Measurements from ENCODE around the gene DNAJC13. TPM values are rescaled to one million over a fixed set of nuclear protein-coding genes. Genes with fewer than 3 reads are reported as not detected.
"Not testable (repeated sequence)": the region's sequence is repeated elsewhere in the genome, so short reads cannot be mapped to it uniquely, and the experiment has no call there.

The DNAJC13 gene
- total RNA-seq, 2 experiments from 2014 or later = 29.9 to 33.5 TPM

DNA sequence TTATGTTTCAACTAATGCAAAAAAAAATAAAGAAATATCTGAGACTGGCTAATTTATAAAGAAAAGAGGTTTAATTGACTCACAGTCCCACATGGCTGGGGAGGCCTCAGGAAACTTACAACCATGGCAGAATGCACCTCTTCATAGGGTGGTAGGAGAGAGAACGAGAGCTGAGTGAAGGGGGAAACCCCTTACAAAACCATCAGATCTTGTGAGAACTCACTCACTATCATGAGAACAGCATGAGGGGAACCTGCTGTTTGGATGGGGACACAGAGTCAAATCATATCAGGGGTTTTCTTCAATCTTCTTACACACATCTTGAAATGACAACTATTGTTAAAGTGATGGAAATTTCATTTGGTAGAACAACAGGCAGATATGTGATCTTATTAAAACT is 24.6 kb upstream of the DNAJC13 start:
- peak; percentile 71 for ATAC-seq
- H3K4me1 Mint-ChIP-seq; H3K27me3 Mint-ChIP-seq; H3K27ac Mint-ChIP-seq; POLR2A ChIA-PET; H3K9me3 Mint-ChIP-seq (ENCODE audit: low read depth); H3K4me3 Mint-ChIP-seq; DNase-seq; CTCF ChIA-PET; H3K36me3 Mint-ChIP-seq (ENCODE audit: low read depth): not testable (repeated sequence)
- intact Hi-C loops (cut with DNase I, micrococcal nuclease) = loop anchor here in 1 of 2 experiments (10.0 kb wide), 1 partner anchor 598 kb away; no protein-coding TSS in a partner anchor

DNA sequence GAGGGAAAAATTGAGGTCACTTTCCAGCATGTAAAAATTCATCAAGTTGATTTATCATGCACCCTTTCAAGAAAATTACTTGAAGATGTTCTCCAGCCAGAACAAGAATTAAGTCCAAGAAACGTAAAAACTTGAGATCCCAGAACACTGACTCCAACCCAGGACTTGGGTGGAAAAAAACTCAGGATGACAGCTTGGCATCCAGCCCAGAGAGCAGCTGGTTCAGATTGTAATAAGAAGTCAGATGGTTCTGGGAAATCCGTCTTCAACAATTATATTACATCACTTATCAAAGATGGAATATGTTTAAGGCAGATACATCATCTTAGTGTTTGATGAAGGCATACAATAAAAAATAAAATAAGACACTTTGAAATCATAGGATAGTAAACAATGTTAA is 23.0 kb upstream of the DNAJC13 start:
- H3K4me3 Mint-ChIP-seq = no peak overlapping the region
- no peaks in the 10 kb centered on the region for H3K9me3 Mint-ChIP-seq (ENCODE audit: low read depth)
- no peaks in the 10 kb centered on the region for H3K36me3 Mint-ChIP-seq (ENCODE audit: low read depth)
- H3K27ac Mint-ChIP-seq = no peak overlapping the region
- intact Hi-C loops (cut with DNase I, micrococcal nuclease) = loop anchor here in 1 of 2 experiments (10.0 kb wide), 1 partner anchor 600 kb away; no protein-coding TSS in a partner anchor
- H3K27me3 Mint-ChIP-seq = no peaks in the 10 kb centered on the region
- ATAC-seq (no peak), DNase-seq (no peak)
- POLR2A ChIA-PET = no interaction called here
- CTCF ChIA-PET = interaction anchor here (2.3 kb wide), 1 partner anchor 13 kb away, joined by 5 read pairs; no protein-coding TSS in a partner anchor
- no peaks in the 10 kb centered on the region for H3K4me1 Mint-ChIP-seq

DNA sequence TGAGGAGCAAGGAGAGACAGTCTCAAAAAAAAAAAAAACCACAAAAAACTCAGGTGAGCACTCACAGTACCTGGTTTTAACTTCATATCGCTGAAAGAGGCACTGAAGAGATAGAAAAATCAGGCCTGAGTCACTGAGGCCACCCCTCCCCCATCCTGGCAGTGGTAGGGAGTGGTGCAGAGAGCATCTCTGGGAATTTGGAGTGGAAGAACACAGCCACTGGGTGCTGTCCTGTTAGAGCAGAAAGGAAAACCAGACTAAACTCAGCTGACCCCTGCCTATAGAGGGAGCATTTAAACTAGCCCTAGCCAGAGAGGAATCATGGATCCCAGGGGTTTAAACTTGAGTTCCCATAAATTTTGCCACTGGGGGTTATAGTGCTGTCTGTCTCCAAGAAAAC is 22.2 kb upstream of the DNAJC13 start:
- H3K9me3 Mint-ChIP-seq (ENCODE audit: low read depth) = no peaks in the 10 kb centered on the region
- no peak overlapping the region for H3K4me3 Mint-ChIP-seq
- intact Hi-C loops (cut with DNase I, micrococcal nuclease) = loop anchor here (5.0 to 10.0 kb wide), 3 partner anchors 138 to 603 kb away; no protein-coding TSS in a partner anchor
- ATAC-seq (no peak), DNase-seq (no peak)
- POLR2A ChIA-PET = no interaction called here
- no peaks in the 10 kb centered on the region for H3K27me3 Mint-ChIP-seq
- no peaks in the 10 kb centered on the region for H3K4me1 Mint-ChIP-seq
- H3K27ac Mint-ChIP-seq = no peak overlapping the region
- no peaks in the 10 kb centered on the region for H3K36me3 Mint-ChIP-seq (ENCODE audit: low read depth)
- CTCF ChIA-PET = interaction anchor here (2.3 to 7.8 kb wide), 2 partner anchors 12 to 44 kb away, joined by 5 to 94 read pairs; no protein-coding TSS in a partner anchor

DNA sequence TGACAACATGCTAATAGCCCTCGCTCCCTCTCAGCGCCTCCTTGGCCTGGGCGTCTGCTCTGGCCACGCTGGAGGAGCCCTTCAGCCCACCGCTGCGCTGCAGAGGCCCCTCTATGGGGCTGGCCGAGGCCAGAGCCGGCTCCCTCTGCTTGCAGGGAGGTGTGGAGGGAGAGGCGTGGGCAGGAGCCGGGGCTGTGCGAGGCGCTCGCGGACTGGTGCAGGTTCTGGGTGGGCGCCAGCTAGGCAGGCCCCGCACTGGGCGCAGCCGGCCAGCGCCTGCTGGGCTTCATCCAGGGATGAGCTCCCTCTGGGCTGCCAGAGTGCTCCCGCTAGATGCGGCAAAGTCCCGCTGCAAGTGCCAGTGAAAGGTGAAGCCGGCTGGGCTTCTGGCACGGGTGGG is 21.0 kb upstream of the DNAJC13 start:
- no peaks in the 10 kb centered on the region for H3K4me1 Mint-ChIP-seq
- no peak overlapping the region for H3K27ac Mint-ChIP-seq
- H3K9me3 Mint-ChIP-seq (ENCODE audit: low read depth) = no peaks in the 10 kb centered on the region
- ChIA-PET CTCF (interaction anchor here (0.7 to 7.8 kb wide), 3 partner anchors 11 to 198 kb away, joined by 3 to 94 read pairs (median 5); no protein-coding TSS in a partner anchor), POLR2A (no interaction called here)
- no peaks in the 10 kb centered on the region for H3K27me3 Mint-ChIP-seq
- intact Hi-C loops (cut with DNase I, micrococcal nuclease) = loop anchor here (5.0 to 10.0 kb wide), 3 partner anchors 139 to 604 kb away; no protein-coding TSS in a partner anchor
- DNase-seq (no peak), ATAC-seq (no peak)
- no peak overlapping the region for H3K4me3 Mint-ChIP-seq
- no peaks in the 10 kb centered on the region for H3K36me3 Mint-ChIP-seq (ENCODE audit: low read depth)

DNA sequence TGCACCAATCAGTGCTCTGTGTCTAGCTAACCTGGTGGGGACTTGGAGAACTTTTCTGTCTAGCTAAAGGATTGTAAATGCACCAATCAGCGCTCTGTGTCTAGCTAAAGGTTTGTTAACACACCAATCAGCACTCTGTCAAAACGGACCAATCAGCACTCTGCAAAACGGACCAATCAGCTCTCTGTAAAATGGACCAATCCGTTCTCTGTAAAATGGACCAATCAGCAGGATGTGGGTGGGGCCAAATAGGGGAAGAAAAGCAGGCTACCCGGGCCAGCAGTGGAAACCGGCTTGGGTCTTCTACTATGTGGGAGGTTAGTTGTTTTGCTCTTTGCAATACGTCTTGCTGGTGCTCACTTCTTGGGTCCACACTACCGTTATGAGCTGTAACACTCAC is 20.5 kb upstream of the DNAJC13 start:
- H3K27ac Mint-ChIP-seq; H3K36me3 Mint-ChIP-seq (ENCODE audit: low read depth); H3K4me3 Mint-ChIP-seq; H3K9me3 Mint-ChIP-seq (ENCODE audit: low read depth); H3K27me3 Mint-ChIP-seq; ATAC-seq; DNase-seq; POLR2A ChIA-PET; H3K4me1 Mint-ChIP-seq: not testable (repeated sequence)
- intact Hi-C loops (cut with DNase I, micrococcal nuclease) = loop anchor here (5.0 to 10.0 kb wide), 3 partner anchors 139 to 604 kb away; no protein-coding TSS in a partner anchor
- CTCF ChIA-PET = interaction anchor here (0.7 to 7.8 kb wide), 5 partner anchors 28 to 243 kb away, joined by 3 to 94 read pairs (median 8); no protein-coding TSS in a partner anchor

GRCh38 chr3:132399054-132399929 is 18.0 kb upstream of the DNAJC13 start:
- Mint-ChIP-seq H3K27me3 (no peaks in the 10 kb centered on the region), H3K36me3 (ENCODE audit: low read depth) (no peaks in the 10 kb centered on the region), H3K4me3 (no peak overlapping the region), H3K27ac (no peak overlapping the region), H3K4me1 (no peaks in the 10 kb centered on the region), H3K9me3 (ENCODE audit: low read depth) (no peaks in the 10 kb centered on the region)
- DNase-seq (peak; percentile 35), ATAC-seq (peak; percentile 49)
- ChIA-PET POLR2A (no interaction called here), CTCF (interaction anchor here (0.8 to 7.8 kb wide), 8 partner anchors 37 to 209 kb away, joined by 3 to 94 read pairs (median 4); no protein-coding TSS in a partner anchor)
- intact Hi-C loops (cut with DNase I, micrococcal nuclease) = loop anchor here (1.0 to 10.0 kb wide), 6 partner anchors 47 to 607 kb away; no protein-coding TSS in a partner anchor

GRCh38 chr3:132401255-132401654 is 16.0 kb upstream of the DNAJC13 start:
- POLR2A ChIA-PET = no interaction called here
- Mint-ChIP-seq H3K4me3 (no peak overlapping the region), H3K4me1 (no peaks in the 10 kb centered on the region), H3K9me3 (ENCODE audit: low read depth) (no peaks in the 10 kb centered on the region), H3K27ac (no peak overlapping the region), H3K36me3 (ENCODE audit: low read depth) (no peaks in the 10 kb centered on the region), H3K27me3 (no peaks in the 10 kb centered on the region)
- ATAC-seq (no peak), DNase-seq (no peak)
- CTCF ChIA-PET = interaction anchor here (0.9 to 7.8 kb wide), 4 partner anchors 13 to 118 kb away, joined by 4 to 94 read pairs (median 6); no protein-coding TSS in a partner anchor
- intact Hi-C loops (cut with DNase I, micrococcal nuclease) = no loop called here

GRCh38 chr3:132404276-132404675 is 13.0 kb upstream of the DNAJC13 start:
- ChIA-PET CTCF (no interaction called here), POLR2A (no interaction called here)
- Mint-ChIP-seq H3K4me1 (no peaks in the 10 kb centered on the region), H3K27me3 (no peaks in the 10 kb centered on the region), H3K27ac (no peak overlapping the region), H3K9me3 (ENCODE audit: low read depth) (no peaks in the 10 kb centered on the region), H3K36me3 (ENCODE audit: low read depth) (no peaks in the 10 kb centered on the region), H3K4me3 (no peak overlapping the region)
- intact Hi-C loops (cut with DNase I, micrococcal nuclease) = no loop called here
- DNase-seq (no peak), ATAC-seq (no peak)

DNA sequence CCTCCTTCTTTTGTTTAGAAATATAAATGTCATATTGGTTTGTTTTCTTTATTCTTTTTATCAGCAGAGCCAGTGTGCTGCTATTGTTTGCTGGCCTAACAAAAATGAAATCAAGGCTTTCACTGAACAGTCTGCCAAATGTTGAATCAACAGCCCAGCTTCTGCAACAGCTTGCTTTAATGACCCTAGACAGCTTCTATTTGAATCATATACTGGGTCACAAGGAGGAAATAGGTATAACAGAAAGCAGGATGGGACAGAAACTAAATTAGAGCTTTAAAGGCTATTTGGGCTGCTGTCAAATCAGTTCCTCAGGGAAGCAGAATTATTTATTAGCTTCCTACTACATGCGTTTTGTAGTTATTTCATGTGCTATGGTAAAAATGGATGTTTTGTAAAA is 12.1 kb upstream of the DNAJC13 start:
- ChIA-PET CTCF (interaction anchor here (0.5 kb wide), 1 partner anchor 610 kb away, joined by 4 read pairs; no protein-coding TSS in a partner anchor), POLR2A (no interaction called here)
- no peaks in the 10 kb centered on the region for H3K36me3 Mint-ChIP-seq (ENCODE audit: low read depth)
- H3K9me3 Mint-ChIP-seq (ENCODE audit: low read depth) = no peaks in the 10 kb centered on the region
- ATAC-seq (no peak), DNase-seq (no peak)
- intact Hi-C loops (cut with DNase I, micrococcal nuclease) = no loop called here
- no peaks in the 10 kb centered on the region for H3K4me1 Mint-ChIP-seq
- H3K27me3 Mint-ChIP-seq = no peaks in the 10 kb centered on the region
- no peak overlapping the region for H3K27ac Mint-ChIP-seq
- H3K4me3 Mint-ChIP-seq = no peak overlapping the region

- no peak for DNase-seq
- CTCF ChIA-PET = interaction anchor here (0.5 to 1.5 kb wide), 5 partner anchors 8 to 611 kb away, joined by 3 to 6 read pairs (median 3); no protein-coding TSS in a partner anchor
These were observed 11.5 kb upstream of the DNAJC13 start for GRCh38 chr3:132405609-132406299.

DNA sequence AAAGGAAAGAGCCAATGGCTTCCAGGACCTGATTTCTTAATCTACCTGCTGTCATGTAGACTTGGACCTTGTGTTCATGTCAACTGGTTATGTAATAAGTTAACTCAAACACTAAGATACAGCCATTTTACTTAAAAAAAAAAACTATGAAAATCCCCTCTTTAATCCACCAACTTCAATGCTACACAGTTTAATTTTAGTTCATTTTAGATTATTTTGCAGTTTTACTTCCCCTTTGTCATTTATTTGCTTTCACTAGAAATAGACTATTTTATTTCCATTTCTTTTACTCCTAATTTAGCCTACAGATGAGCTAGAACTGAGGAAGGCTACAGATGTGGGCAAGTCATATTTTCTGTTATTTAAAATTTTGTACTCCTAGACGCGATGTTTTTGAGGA is 10.7 kb upstream of the DNAJC13 start:
- intact Hi-C loops (cut with DNase I, micrococcal nuclease) = no loop called here
- DNase-seq (no peak), ATAC-seq (no peak)
- no peaks in the 10 kb centered on the region for H3K4me1 Mint-ChIP-seq
- no peaks in the 10 kb centered on the region for H3K36me3 Mint-ChIP-seq (ENCODE audit: low read depth)
- H3K27ac Mint-ChIP-seq = no peak overlapping the region
- H3K4me3 Mint-ChIP-seq = no peak overlapping the region
- CTCF ChIA-PET = interaction anchor here (0.6 to 1.6 kb wide), 6 partner anchors 8 to 64 kb away, joined by 3 to 6 read pairs (median 3); no protein-coding TSS in a partner anchor
- no peaks in the 10 kb centered on the region for H3K9me3 Mint-ChIP-seq (ENCODE audit: low read depth)
- POLR2A ChIA-PET = no interaction called here
- peaks cover 4% of the 10 kb centered on the region for H3K27me3 Mint-ChIP-seq

More at GRCh38 chr3:132405609-132406299, 11.5 kb upstream of the DNAJC13 start:
- H3K27ac Mint-ChIP-seq = no peak overlapping the region
- intact Hi-C loops (cut with DNase I, micrococcal nuclease) = no loop called here
- no peaks in the 10 kb centered on the region for H3K36me3 Mint-ChIP-seq (ENCODE audit: low read depth)
- no peaks in the 10 kb centered on the region for H3K9me3 Mint-ChIP-seq (ENCODE audit: low read depth)
- H3K4me1 Mint-ChIP-seq = no peaks in the 10 kb centered on the region
- no peak for ATAC-seq
- no peaks in the 10 kb centered on the region for H3K27me3 Mint-ChIP-seq
- POLR2A ChIA-PET = no interaction called here
- H3K4me3 Mint-ChIP-seq = no peak overlapping the region

Data from activated CD4-positive, alpha-beta T cell treated with anti-CD3 and anti-CD28 coated beads for 36 hours (primary cell).